Right atrium auricular region (tissue), 2 donors: ENCODE results near the gene MAN2A2. TPM values are rescaled to one million over a fixed set of nuclear protein-coding genes. Genes with fewer than 3 reads are reported as not detected.

Experiments
- DNase-seq: peaks from one replicate; pipeline ENCODE4 v3.0.0-alpha.2; 2019; ENCODE audit warnings: low spot score
- H3K27ac ChIP-seq, 2 donors: fragments of 200-600 bp; sonication (generic); 1 replicate in 1 of 2; 2 replicates in 1 of 2; pipeline ENCODE4 v1.5.1; 2016 to 2019
- H3K27me3 ChIP-seq, 2 donors: fragments of 200-600 bp; sonication (generic); one replicate each; pipeline versions ENCODE4 v1.5.1 to v1.6.0; 2017 to 2019
- H3K36me3 ChIP-seq: fragments of 200-600 bp; sonication (generic); one replicate; pipeline ENCODE4 v1.5.1; 2016
- H3K4me1 ChIP-seq, 2 donors: fragments of 200-600 bp; sonication (generic); one replicate each; pipeline versions ENCODE4 v1.5.1 to v1.6.0; 2017 to 2019
- H3K4me3 ChIP-seq, 2 donors: fragments of 200-600 bp; sonication (generic); 1 replicate in 1 of 2; 2 replicates in 1 of 2; pipeline ENCODE4 v1.5.1; 2017 to 2019; ENCODE audit warnings: mild to moderate bottlenecking in 1 of 2, moderate library complexity in 1 of 2
- H3K9me3 ChIP-seq, 2 donors: fragments of 200-600 bp; sonication (generic); one replicate each; pipeline ENCODE4 v1.5.1; 2019
- total RNA-seq, 2 donors: library from RNA; depleted of rRNA; stranded (reverse); fragments of >200 nt; gene quantifications; one replicate each; pipeline ENCODE4 v1.1.0, GENCODE V29; 2016
- TF ChIP-seq, protein P1 (sequence below), 2 donors: fragments of 200-600 bp; sonication (generic); IDR thresholded peaks; one replicate each; pipeline ENCODE4 v1.5.1; 2019; ENCODE audit warnings: antibody characterized with exemption in 2 of 2

The MAN2A2 gene
- total RNA-seq, 2 donors from 2014 or later, result 41.7 to 42.3 TPM

DNA sequence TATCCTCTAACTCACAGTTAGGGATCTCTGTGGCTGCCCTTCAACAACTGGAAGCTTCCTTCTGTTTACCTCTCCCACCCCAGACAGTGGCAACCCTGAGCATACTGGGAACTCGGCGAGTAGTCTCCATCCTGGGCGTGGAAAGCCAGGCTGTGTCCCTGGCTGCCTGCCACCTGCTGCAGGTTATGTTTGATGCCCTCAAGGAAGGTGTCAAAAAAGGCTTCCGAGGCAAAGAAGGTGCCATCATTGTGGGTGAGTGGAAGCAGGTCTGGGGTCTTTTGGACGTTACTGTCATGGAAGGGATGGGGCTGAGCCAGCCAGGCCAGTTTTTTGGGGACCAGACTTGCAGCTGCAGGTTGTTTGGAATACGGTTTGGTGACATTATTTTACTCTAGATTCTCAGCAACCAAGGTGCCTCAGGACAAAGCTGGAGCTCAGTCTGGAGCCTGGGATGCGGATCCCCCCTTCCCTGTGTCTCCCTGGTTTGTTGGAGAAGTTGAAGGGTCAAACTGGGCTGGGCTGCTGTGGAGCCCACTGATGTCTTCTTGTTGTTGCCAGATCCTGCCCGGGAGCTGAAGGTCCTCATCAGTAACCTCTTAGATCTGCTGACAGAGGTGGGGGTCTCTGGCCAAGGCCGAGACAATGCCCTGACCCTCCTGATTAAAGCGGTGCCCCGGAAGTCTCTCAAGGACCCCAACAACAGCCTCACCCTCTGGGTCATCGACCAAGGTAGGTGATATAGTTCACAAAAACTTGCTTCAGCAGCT lies 39.4 kb downstream of the MAN2A2 start:
- no peaks in the 10 kb centered on the region for H3K9me3 ChIP-seq
- no peaks in the 10 kb centered on the region for H3K27me3 ChIP-seq
- TF ChIP-seq, protein P1, sequence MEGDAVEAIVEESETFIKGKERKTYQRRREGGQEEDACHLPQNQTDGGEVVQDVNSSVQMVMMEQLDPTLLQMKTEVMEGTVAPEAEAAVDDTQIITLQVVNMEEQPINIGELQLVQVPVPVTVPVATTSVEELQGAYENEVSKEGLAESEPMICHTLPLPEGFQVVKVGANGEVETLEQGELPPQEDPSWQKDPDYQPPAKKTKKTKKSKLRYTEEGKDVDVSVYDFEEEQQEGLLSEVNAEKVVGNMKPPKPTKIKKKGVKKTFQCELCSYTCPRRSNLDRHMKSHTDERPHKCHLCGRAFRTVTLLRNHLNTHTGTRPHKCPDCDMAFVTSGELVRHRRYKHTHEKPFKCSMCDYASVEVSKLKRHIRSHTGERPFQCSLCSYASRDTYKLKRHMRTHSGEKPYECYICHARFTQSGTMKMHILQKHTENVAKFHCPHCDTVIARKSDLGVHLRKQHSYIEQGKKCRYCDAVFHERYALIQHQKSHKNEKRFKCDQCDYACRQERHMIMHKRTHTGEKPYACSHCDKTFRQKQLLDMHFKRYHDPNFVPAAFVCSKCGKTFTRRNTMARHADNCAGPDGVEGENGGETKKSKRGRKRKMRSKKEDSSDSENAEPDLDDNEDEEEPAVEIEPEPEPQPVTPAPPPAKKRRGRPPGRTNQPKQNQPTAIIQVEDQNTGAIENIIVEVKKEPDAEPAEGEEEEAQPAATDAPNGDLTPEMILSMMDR (IDR thresholded peaks at IDR 0.05), result no peak
- no peaks in the 10 kb centered on the region for H3K4me1 ChIP-seq
- H3K27ac ChIP-seq, result no peak overlapping the region
- no peak for DNase-seq
- no peak overlapping the region for H3K4me3 ChIP-seq
- peaks cover 91% of the 10 kb centered on the region for H3K36me3 ChIP-seq

- no peak for DNase-seq
- Histone ChIP-seq H3K36me3 (peaks cover 93% of the 10 kb centered on the region), H3K27me3 (no peaks in the 10 kb centered on the region), H3K27ac (no peak overlapping the region), H3K9me3 (no peaks in the 10 kb centered on the region), H3K4me1 (no peaks in the 10 kb centered on the region), H3K4me3 (no peak overlapping the region)
- TF ChIP-seq, protein P1 (IDR thresholded peaks at IDR 0.05), result no peak
Observed at GRCh38 chr15:90945091-90945490, 42.0 kb downstream of the MAN2A2 start.

GRCh38 chr15:90946538-90946937 lies 43.4 kb downstream of the MAN2A2 start:
- no peak for DNase-seq
- TF ChIP-seq, protein P1 (IDR thresholded peaks at IDR 0.05), result no peak
- peaks cover 93% of the 10 kb centered on the region for H3K36me3 ChIP-seq
- H3K27me3 ChIP-seq, result no peaks in the 10 kb centered on the region
- H3K27ac ChIP-seq, result no peak overlapping the region
- no peak overlapping the region for H3K4me3 ChIP-seq
- H3K4me1 ChIP-seq, result no peaks in the 10 kb centered on the region
- no peaks in the 10 kb centered on the region for H3K9me3 ChIP-seq

- Histone ChIP-seq H3K9me3 (no peaks in the 10 kb centered on the region), H3K4me1 (no peaks in the 10 kb centered on the region), H3K36me3 (peaks cover 93% of the 10 kb centered on the region), H3K4me3 (no peak overlapping the region), H3K27me3 (no peaks in the 10 kb centered on the region), H3K27ac (no peak overlapping the region)
- no peak for DNase-seq
- TF ChIP-seq, protein P1 (IDR thresholded peaks at IDR 0.05), result no peak
Observed at GRCh38 chr15:90946941-90947576, 44.0 kb downstream of the MAN2A2 start.

DNA sequence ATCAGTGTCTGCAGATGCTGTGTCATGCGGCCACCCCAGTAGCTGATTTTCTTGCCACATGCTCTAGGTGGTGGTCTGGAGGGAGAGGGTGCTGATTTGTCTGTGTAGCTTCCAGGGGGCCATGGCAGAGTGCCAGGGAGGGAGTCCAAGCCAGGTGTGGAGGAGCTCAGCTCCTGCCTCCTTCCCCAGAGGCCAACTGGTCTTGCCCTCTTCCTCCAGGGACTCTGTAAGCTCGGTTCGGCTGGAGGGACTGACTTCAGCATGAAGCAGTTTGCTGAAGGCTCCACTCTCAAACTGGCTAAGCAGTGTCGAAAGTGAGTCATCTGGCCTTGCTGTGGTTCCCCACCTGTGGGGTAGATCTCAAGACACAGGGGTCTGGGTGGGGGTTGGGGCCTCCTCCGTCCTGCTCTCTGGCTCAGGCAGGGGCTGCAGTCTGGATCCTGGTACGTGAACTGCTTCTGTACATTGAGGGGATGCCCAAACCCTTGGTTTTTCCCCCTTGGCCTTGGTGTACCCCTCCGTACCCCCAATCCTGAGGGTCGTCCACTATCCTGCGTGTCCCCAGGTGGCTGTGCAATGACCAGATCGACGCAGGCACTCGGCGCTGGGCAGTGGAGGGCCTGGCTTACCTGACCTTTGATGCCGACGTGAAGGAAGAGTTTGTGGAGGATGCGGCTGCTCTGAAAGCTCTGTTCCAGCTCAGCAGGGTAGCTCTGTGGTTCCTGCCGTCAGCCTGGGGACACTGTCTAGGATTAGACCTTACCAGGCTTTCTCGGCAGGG lies 44.7 kb downstream of the MAN2A2 start:
- H3K27me3 ChIP-seq, result no peaks in the 10 kb centered on the region
- H3K4me3 ChIP-seq, result no peak overlapping the region
- TF ChIP-seq, protein P1 (IDR thresholded peaks at IDR 0.05), result no peak
- H3K27ac ChIP-seq, result no peak overlapping the region
- H3K9me3 ChIP-seq, result no peaks in the 10 kb centered on the region
- H3K36me3 ChIP-seq, result peaks cover 93% of the 10 kb centered on the region
- no peaks in the 10 kb centered on the region for H3K4me1 ChIP-seq
- DNase-seq, result no peak
